ENCODE measurements around the gene SPATA46.

GRCh38 chr1:162390396-162391185 is 13.9 kb upstream of the SPATA46 start:
- TF ChIP-seq CTCF (IDR thresholded peaks at IDR 0.05) (no peak), POLR2A (IDR thresholded peaks at IDR 0.05) (no peak)
